Esophagus mucosa (tissue), 1 donor: ENCODE results near the gene XYLT1. TPM values are rescaled to one million over a fixed set of nuclear protein-coding genes. Genes with fewer than 3 reads are reported as not detected.
"Not testable (repeated sequence)": the region's sequence is repeated elsewhere in the genome, so short reads cannot be mapped to it uniquely, and the experiment has no call there.

Experiments
- ATAC-seq: fragments of 200-7000 bp; cut with Tn5 transposase; one replicate; pipeline ENCODE4 v1.9.1; 2020
- total RNA-seq: library from RNA; stranded (reverse); gene quantifications from one replicate; pipeline ENCODE4 v1.2.4, GENCODE V29; 2023
- donor health status: DM: yes; HTN: yes; CAD: no.

XYLT1 gene
- total RNA-seq, 1 donor from 2014 or later = 11.0 TPM

GRCh38 chr16:17329391-17329790 lies 141.4 kb downstream of the XYLT1 start:
- ATAC-seq = no peak

DNA sequence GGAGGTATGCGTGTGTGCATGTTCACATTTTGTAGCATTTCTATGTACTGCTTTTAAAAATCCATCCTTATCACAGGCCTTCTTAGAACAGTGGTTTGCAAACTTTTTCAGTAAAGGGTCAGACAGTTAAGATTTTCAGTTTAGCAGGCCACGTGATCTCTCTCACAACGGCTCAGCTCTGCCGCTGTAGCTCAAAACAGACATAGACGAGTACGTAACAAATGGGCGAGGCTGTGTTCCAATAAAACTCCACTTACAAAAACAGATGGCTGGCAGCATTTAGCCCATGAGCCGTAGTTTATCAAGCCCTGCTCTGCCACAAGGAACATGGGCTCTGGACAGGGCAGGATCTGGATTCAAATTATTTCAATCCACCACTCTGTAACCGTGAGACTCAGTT lies 141.8 kb downstream of the XYLT1 start:
- ATAC-seq = no peak

- no peak for ATAC-seq
Measured at GRCh38 chr16:17327664-17328335, 143.0 kb downstream of the XYLT1 start.

GRCh38 chr16:17325476-17326143 lies 145.2 kb downstream of the XYLT1 start:
- peak; percentile 84 for ATAC-seq

DNA sequence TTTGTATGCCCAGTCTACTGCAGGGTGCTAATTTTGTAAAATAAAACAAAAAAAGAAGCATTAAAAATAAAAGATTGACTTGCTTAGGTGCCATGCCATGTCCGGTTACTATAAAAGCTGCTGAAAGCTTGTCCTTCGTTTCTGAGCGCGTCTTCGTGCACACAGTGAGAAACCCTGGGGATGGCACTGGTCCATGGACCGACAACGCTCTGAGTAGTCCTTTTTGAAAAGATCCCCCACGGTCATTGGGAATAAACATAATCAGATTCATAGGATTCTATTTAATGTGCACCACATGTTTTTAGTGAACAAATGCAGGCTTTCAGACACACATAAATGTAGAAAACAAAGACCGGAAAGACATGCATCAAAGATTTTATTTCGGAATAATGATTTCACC lies 146.3 kb downstream of the XYLT1 start:
- no peak for ATAC-seq

DNA sequence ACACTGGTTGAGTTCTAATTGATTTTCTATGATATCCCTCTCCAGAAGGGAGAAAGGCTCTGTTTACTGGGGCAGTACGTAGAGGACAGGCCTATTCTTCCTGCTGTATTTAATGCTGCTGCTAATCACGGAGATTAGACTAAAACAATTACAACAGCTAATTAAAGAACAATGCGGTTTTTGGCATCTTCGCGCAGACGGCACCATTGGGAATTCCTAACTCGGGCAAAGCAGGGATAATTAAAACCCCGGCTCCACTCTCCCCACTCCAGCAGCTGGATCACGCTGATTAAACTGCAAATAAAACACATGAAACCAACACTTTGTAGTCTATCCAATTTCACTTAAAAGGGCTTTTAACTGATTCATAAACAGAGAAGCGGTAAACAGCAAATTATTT lies 147.6 kb downstream of the XYLT1 start:
- ATAC-seq = no peak

- no peak for ATAC-seq
Measured at GRCh38 chr16:17321824-17322223, 148.9 kb downstream of the XYLT1 start.

DNA sequence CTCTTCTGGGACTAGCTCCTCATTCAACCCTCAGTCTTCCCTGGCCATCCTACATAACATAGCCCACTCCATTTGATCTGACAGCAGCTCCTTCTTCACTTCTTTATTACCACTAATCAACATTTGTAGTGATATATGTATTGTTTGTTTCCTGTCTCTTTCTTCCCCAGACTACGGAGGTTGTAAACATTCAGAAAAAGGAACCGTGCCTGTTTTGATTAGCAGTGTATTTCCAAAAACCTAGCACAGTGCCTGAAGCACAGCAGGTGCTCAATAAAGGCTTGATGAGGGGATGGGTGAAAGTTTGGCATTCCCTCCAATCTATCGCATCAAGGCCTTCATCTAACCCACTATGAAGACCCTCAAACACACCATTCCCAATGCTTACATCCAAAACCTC lies 150.8 kb downstream of the XYLT1 start:
- no peak for ATAC-seq

DNA sequence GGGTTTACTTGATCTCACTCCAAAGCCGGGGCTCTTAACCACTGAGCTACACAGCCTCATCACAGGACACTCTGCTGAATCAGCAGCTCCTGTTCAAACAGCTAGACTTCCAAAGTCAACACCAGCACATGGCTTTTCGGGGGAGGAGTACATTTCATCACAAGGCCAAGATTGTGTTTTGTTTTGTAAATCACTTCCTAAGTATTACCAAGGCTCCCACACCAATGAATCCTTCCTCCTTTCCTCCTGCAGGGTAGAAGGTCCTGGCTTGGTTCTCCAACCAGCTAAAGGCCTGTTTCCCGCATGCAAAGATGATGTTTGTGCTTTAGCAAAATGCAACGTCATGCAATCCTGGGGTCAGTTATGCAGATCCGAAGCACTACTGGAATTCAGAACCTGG lies 152.5 kb downstream of the XYLT1 start:
- ATAC-seq = peak; percentile 50

GRCh38 chr16:17316005-17316404 lies 154.8 kb downstream of the XYLT1 start:
- ATAC-seq = no peak

- no peak for ATAC-seq
Measured at GRCh38 chr16:17313793-17314547, 156.8 kb downstream of the XYLT1 start.

DNA sequence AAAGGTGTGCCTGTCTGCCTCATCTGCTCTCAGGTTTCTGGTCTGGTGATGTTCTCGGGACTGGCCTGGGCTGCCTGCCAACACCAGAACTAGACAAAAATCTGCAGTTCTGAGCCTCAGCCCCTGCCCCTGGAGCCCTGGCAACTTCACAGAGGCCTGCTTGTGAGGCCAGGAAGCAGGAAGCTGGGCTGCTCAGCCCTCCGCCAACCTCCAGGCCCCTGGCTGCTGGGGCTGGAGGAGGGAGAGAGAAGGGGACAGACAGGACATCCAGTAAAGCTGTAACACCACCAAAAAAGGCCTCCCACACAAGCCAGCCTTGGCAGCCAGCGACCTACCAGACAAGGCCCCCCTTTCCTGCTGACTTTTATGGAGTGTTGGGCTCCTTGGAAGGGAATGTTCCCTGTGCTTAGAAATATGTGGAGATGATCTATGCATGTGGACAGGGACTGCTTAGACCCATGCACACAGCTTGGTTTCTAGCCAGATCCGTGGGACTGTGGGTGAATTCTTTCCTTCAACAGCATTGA lies 157.6 kb downstream of the XYLT1 start:
- ATAC-seq = peak; percentile 31

DNA sequence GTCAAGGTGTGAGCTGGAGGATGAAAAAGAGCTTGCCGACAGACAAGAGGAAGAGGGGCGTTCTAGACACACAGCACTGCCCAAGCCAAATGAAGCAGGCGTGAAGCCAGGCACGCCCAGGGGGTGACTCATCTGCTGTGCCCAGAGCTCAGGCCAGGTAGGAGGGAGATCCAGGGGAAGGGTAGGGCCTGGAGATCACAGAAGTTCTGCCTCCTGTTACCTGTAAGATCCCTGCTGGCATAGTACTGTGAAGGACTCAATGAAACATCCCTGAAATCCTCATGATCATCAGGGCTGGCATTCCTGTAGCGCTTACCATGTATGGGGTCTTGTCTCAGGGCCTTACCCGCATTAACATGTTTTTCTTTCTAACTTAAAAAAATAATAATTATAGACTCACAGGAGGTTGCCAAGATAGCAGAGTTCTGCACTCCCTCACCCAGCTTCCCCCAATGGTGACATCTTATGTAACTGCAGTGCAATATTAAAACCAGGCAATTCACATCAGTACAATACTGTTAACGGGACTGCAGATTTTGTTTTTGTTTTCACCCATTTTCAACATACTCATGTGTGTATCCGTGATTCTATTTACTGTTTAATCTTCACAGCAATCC lies 158.6 kb downstream of the XYLT1 start:
- ATAC-seq = peak; percentile 98

DNA sequence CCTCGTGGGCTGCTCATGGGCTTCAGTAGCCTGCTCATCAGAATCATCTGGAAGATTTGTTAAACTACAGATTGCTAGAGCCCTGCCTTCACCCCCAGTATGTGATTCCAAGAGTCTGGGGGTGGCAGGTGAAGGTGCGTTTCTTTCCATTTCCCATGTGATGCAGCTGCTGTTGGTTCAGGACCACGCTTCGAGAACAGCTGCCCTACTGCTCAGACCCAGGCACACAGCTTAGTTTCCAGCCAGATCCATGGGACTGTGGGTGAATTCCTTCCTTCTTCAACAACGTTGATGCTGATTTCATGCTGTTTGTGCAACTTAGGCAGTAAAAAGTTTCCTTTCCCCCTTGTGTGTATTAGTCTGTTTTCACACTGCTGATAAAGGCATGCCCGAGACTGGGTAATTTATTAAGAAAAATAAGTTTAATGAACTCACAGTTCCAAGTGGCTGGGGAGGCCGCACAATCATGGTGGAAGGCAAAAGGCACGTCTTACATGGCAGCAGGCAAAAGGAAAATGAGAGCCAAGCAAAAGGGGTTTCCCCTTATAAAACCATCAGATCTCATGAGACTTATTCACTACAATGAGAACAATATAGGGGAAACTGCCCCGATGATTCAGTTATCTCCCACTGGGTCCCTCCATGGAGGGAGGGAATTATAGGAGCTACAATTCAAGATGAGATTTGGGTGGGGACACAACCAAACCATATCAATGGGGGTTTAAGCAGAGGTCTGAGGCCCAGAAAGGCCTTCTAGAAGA lies 159.2 kb downstream of the XYLT1 start:
- no peak for ATAC-seq

DNA sequence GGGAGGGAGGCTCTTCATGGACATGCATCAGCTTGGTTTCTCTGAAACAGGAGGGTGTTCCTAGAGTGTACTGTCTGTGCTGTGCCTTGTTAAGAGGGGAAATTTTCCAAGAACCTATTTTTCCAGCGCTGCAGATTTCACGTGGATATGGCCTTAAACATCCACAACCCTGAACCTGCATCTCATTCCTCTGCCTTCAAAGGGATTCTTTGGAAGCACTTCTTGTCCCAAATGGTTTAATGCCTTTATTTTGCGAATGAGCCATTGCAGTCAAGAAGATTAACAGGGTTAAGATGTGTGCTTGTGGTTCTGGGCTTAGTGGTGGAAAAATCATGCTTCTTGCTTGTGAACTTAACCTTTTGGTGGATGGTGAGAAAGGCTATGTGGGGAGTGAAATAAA lies 161.2 kb downstream of the XYLT1 start:
- no peak for ATAC-seq

DNA sequence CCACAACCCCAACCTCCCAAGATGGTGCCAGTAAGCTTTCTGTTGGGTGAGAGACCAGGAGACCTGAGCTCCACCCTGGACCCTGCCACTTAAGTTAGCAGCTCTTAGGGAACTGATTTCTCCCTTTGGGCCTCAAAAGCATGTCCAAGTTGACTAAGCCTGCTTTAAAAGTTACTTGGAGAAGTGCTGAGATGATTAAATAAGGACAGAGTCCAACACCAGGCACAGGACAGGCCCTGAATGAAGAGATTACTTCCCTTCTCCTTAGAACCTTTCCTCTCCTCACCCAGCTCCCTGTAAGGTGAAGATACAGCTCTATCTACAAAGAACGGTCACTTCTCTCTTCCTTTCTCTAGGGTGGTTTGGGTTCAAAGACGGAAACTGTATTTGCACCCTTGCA lies 162.6 kb downstream of the XYLT1 start:
- no peak for ATAC-seq

- ATAC-seq = no peak
Measured at GRCh38 chr16:17307504-17307903, 163.3 kb downstream of the XYLT1 start.

DNA sequence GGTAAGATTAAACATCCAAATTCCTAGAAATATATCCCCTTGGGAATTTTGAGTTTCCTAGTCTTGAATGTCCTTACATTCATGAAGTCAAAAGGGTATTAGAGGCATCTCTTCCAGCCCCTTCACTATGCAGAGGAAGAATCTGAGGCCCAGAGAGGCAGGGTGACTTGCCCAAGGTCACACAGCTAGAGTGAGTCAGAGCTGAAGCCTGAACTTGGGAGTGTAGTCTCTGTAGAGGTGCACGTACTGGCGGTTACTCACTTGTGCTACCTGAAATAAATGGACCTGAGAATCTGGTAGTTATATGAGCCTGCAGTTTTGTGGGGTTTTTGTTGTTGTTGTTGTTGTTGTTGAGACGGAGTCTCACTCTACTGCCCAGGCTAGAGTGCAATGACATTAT lies 164.0 kb downstream of the XYLT1 start:
- ATAC-seq = peak; percentile 44

- ATAC-seq = not testable (repeated sequence)
Measured at GRCh38 chr16:17306211-17306610, 164.5 kb downstream of the XYLT1 start.

DNA sequence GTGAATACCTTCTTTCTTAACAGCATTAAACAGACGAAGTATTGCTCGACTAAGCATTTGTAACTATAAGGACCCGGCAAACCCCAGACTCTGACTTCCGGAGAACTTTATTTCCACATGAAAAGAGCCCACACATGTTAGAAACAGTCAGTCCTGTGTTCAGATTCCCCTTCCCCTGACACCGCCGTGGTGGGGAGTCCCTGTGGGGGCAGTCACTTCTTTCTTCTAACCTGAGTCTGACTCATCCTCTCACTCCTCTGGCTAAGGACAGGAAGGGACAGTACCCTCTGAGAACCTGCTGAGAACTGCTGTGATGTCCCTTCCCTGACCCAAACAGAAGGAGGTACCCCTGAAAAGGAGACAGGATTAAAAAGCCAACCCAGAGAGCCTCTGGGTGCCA lies 165.1 kb downstream of the XYLT1 start:
- peak; percentile 27 for ATAC-seq

DNA sequence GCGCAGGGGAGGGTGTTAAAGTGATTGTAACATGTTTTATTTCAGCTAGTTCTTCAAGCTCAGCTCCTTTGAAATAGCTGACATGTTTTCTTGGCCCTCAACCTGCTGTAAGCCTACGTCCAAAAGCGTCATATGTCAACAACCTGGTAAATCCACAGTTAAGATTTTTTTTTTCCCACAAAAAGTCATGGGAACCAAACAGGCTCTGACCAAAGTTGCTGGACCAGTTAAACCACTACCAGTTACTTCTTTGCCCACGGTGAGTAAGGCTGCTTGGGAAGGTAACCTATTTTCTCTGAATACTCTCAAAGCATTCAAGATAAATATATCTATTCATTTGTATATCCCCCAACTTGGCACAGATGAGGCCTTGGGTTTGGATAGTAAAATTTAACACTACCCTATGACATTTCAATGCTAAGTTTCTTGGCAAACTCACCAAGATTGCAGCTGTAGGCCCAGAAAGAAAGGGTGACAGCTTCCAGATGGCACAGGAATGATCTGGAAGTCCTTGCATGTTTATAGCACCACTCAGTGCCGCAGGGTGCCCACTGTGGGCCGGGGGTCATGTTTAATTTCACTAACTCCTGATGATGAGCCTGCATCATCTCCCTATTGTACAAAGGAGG lies 166.2 kb downstream of the XYLT1 start:
- peak; percentile 83 for ATAC-seq

DNA sequence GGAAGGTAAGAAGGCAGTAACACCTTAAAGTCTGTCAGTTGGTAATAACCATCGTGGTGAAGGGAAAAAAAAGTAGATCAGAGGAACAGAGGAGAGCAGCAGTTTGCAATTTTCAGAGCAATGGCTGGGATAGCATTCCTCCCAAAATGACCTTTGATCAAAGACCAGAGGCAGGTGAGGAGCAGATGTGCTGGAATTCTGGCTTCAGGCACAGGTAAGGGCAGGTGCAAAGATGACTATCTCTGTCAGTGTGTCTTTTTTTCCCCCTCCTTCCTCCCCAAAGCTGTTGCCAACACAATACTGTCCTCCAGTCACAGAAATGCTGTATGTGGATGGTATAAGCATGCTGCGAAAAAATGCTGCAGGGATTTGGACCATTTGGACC lies 166.7 kb downstream of the XYLT1 start:
- ATAC-seq = no peak
